Measurements from ENCODE around the gene SLC22A4.

The SLC22A4 gene

DNA sequence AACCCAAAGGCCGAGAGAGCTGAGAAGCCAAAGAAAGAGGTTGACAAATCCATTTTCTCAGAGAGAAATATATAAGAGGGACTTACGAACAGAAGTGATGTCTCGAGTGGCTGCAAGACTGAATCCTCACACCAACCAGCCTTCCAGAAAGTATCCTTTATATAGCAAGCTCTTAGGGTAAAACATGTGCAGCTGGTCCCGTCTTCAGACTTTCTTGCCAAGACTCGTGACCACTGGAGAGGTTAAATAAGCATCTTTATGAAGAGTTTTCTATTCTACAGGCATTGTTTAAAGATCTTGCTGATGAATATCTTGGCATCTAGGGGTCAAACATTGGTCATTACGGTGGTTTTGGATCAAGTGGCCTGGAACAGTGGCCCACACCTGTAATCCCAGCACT, 16.9 kb upstream of the SLC22A4 start:
- TF ChIP-seq TEAD4 (IDR thresholded peaks at IDR 0.05) (no peak), ZBTB7A (IDR thresholded peaks at IDR 0.05; ENCODE audit: low read depth) (no peak), TAF1 (IDR thresholded peaks at IDR 0.05; ENCODE audit: low read depth) (no peak), EP300 (IDR thresholded peaks at IDR 0.05; ENCODE audit: borderline replicate concordance) (no peak), CREB1 (IDR thresholded peaks at IDR 0.05; ENCODE audit: low read depth) (no peak), NFIC (IDR thresholded peaks at IDR 0.05) (no peak)
- TF ChIP-seq, protein P1, sequence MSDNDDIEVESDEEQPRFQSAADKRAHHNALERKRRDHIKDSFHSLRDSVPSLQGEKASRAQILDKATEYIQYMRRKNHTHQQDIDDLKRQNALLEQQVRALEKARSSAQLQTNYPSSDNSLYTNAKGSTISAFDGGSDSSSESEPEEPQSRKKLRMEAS (IDR thresholded peaks at IDR 0.05): no peak
- TF ChIP-seq, protein P2, sequence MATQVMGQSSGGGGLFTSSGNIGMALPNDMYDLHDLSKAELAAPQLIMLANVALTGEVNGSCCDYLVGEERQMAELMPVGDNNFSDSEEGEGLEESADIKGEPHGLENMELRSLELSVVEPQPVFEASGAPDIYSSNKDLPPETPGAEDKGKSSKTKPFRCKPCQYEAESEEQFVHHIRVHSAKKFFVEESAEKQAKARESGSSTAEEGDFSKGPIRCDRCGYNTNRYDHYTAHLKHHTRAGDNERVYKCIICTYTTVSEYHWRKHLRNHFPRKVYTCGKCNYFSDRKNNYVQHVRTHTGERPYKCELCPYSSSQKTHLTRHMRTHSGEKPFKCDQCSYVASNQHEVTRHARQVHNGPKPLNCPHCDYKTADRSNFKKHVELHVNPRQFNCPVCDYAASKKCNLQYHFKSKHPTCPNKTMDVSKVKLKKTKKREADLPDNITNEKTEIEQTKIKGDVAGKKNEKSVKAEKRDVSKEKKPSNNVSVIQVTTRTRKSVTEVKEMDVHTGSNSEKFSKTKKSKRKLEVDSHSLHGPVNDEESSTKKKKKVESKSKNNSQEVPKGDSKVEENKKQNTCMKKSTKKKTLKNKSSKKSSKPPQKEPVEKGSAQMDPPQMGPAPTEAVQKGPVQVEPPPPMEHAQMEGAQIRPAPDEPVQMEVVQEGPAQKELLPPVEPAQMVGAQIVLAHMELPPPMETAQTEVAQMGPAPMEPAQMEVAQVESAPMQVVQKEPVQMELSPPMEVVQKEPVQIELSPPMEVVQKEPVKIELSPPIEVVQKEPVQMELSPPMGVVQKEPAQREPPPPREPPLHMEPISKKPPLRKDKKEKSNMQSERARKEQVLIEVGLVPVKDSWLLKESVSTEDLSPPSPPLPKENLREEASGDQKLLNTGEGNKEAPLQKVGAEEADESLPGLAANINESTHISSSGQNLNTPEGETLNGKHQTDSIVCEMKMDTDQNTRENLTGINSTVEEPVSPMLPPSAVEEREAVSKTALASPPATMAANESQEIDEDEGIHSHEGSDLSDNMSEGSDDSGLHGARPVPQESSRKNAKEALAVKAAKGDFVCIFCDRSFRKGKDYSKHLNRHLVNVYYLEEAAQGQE (IDR thresholded peaks at IDR 0.05; ENCODE audit: low read depth): no peak
- TF ChIP-seq, protein P3, sequence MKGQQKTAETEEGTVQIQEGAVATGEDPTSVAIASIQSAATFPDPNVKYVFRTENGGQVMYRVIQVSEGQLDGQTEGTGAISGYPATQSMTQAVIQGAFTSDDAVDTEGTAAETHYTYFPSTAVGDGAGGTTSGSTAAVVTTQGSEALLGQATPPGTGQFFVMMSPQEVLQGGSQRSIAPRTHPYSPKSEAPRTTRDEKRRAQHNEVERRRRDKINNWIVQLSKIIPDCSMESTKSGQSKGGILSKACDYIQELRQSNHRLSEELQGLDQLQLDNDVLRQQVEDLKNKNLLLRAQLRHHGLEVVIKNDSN (IDR thresholded peaks at IDR 0.05): no peak

DNA sequence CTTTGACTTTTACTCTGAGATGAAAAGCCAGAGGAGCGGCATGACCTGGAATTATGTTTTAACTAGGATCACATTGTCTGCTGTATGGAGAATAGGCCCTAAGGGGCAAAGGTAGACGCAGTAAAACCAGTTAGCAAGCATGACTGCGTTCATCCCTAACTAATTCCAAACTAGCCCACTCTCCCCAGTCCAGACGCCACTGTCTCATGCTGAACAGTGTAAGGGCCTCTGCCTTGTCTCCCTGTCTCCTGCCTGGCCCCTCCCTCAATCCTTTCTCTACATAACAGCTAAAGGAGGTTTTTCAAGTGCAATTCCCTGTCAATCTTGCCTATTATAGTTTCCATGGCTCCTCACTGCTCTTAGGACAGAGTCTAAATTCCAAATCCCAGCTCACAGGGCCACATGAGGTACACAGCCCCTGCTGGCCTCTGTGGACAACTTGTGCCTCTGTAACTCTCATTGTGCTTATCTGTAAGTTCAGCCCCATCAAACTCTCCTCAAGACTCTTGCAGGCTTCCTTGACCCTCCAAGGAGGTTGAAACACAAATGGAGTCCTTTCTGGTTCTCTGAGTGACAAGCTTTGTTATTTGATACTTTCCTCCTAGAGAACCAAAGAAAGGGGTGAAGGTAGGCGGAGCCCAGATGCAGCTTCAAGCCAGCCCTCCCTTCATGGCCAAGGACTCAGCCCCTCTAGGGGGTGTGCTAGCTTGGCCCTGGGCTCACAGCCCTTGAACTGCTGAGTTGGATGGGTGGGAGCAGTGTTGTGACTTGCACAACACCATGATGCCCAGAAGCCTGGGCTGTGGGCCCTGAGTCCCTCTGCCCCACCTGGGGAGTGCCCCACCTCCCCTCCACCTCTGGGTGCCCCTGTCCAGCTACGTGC, 16.0 kb upstream of the SLC22A4 start:
- TF ChIP-seq, protein P2 (IDR thresholded peaks at IDR 0.05; ENCODE audit: low read depth): no peak
- no peak for TF ChIP-seq TEAD4 (IDR thresholded peaks at IDR 0.05)

DNA sequence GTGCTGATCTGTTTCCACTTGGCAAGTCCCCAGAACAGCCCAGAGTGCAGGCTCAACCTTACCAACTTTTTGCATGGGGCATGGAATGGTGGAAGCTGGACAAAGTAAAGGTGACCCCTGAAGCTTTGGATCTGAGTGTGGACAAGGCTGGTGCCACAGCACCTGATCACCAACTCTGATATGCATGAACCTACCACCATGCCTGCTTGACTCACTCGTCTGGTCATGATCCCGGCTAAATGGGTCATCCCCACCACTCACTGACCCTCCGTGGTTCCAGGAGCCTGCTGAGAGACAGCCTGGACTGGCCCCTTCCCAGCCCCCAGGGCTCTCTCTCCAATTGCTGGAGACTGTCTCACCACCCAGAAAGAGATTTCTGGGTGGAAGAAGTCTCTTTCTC, 14.4 kb upstream of the SLC22A4 start:
- TF ChIP-seq EP300 (IDR thresholded peaks at IDR 0.05; ENCODE audit: borderline replicate concordance): no peak
- no peak for TF ChIP-seq YY1 (IDR thresholded peaks at IDR 0.05; ENCODE audit: low read depth)
- no peak for TF ChIP-seq NFIC (IDR thresholded peaks at IDR 0.05)
- TF ChIP-seq FOXM1 (IDR thresholded peaks at IDR 0.05; ENCODE audit: borderline replicate concordance, low read depth): no peak
- no peak for TF ChIP-seq TAF1 (IDR thresholded peaks at IDR 0.05; ENCODE audit: low read depth)
- TF ChIP-seq, protein P2 (IDR thresholded peaks at IDR 0.05; ENCODE audit: low read depth): no peak
- no peak for TF ChIP-seq CEBPB (IDR thresholded peaks at IDR 0.05)
- no peak for TF ChIP-seq RAD21 (IDR thresholded peaks at IDR 0.05; ENCODE audit: low read depth)
- TF ChIP-seq, protein P3 (IDR thresholded peaks at IDR 0.05): no peak

DNA sequence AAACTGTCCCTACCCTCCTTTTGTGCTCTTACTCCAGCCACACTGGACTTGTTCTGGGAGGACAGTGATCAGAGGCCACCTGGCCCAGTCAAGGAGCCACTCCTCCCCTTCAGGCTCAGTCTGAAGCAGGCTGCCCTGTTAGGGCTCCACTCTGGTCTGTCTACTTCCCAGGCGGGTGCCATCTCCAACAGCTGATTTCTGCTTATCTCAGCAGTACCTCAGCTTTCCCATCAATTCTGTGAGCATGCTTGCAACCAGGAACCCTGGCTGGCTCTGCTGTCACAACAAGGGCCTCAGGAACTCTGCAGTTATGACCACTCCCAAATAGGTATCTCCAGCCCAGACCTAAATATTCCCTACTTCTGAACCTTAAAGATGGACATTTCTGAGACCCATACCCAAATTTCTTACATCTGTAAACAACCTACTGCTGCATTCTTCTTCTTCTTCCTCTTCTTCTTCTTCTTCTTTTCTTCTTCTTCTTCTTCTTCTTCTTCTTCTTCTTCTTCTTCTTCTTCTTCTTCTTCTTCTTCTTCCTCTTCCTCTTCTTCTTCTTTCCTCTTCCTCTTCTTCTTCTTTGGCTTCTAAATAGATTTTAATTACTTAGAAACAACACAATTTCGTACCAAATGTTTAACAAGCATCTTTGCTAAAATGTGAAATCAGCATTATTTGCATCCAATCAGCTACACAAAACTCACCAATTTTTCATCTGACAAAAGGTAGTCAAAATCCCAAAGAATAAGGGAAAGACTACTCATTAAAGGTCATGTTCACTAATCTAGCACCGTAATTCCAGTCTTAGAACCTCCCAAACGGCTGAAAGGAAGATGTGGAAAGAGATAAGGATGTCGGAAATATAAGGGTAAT, 13.6 kb upstream of the SLC22A4 start:
- no peak for TF ChIP-seq TAF1 (IDR thresholded peaks at IDR 0.05; ENCODE audit: low read depth)
- no peak for TF ChIP-seq EGR1 (IDR thresholded peaks at IDR 0.05)
- no peak for TF ChIP-seq FOXM1 (IDR thresholded peaks at IDR 0.05; ENCODE audit: borderline replicate concordance, low read depth)
- TF ChIP-seq EP300 (IDR thresholded peaks at IDR 0.05; ENCODE audit: borderline replicate concordance): no peak
- TF ChIP-seq, protein P1 (IDR thresholded peaks at IDR 0.05): no peak

Measured in Ishikawa (cell line).